Hematopoietic multipotent progenitor cell treated with erythropoietin and hydrocortisone succinate and interleukin-3 and kit ligand, for 17 days (in vitro differentiated cells): ENCODE measurements around the gene QARS1.

Source experiments
- DNase-seq: peaks from one replicate; pipeline ENCODE4 v3.0.0-alpha.2; 2015; ENCODE audit warnings: low spot score

QARS1 gene

GRCh38 chr3:49053543-49053942 is 51.0 kb downstream of the QARS1 start:
- no peak for DNase-seq
